ENCODE measurements around the gene ENO4.

GRCh38 chr10:116926426-116926825 is 77.1 kb downstream of the ENO4 start:
- TF ChIP-seq CTCF (IDR thresholded peaks at IDR 0.05) (no peak), ERG (CRISPR knock-in tag; IDR thresholded peaks at IDR 0.05) (no peak), SP1 (CRISPR knock-in tag; conservative IDR thresholded peaks at IDR 0.05) (no peak), JUN (CRISPR knock-in tag; IDR thresholded peaks at IDR 0.05) (no peak), CBFB (CRISPR knock-in tag; IDR thresholded peaks at IDR 0.05; ENCODE audit: low read depth) (no peak)

Measured in WTC11 (cell line).